ENCODE measurements around the gene MAN2A1.
"Not testable (repeated sequence)": the region's sequence is repeated elsewhere in the genome, so short reads cannot be mapped to it uniquely, and the experiment has no call there.

The MAN2A1 gene

DNA sequence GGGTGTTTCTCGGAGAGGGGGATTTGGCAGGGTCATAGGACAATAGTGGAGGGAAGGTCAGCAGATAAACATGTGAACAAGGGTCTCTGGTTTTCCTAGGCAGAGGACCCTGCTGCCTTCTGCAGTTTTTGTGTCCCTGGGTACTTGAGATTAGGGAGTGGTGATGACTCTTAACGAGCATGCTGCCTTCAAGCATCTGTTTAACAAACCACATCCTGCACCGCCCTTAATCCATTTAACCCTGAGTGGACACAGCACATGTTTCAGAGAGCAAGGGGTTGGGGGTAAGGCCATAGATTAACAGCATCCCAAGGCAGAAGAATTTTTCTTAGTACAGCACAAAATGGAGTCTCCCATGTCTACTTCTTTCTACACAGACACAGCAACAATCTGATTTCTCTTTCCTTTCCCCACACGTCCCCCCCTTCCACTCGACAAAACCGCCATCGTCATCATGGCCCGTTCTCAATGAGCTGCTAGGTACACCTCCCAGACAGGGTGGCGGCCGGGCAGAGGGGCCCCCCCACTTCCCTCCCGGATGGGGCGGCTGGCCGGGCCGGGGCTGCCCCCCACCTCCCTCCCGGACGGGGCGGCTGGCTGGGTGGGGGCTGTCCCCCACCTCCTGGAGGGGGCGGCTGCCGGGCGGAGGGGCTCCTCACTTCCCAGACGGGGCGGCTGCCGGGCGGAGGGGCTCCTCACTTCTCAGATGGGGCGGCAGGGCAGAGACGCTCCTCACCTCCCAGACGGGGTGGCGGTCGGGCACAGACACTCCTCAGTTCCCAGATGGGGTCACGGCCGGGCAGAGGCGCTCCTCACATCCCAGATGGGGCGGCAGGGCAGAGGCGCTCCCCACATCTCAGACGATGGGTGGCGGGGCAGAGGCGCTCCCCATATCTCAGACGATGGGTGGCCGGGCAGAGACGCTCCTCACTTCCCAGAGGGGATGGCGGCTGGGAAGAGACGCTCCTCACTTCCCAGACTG is 142.8 kb downstream of the MAN2A1 start:
- FAIRE-seq: not testable (repeated sequence)

DNA sequence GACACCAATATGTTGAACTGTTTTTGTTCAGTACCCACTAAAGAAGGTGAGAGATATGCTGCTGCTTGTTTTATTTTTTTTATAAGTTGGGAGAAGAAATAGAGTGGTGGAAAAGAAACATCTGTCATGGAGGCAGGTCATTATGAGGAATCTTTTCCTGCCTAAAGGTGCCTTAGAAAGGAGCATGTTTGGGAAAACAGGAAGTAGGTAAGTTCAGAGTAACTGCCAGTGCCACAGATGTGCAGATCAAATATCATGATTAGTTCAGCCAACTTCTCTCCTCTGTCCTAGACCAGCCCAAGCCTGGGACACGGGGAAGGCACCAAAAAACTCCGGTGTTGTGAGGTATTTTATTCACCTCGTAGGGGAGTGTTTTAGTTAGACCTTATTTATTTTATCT is 144.2 kb downstream of the MAN2A1 start:
- no peak for FAIRE-seq

DNA sequence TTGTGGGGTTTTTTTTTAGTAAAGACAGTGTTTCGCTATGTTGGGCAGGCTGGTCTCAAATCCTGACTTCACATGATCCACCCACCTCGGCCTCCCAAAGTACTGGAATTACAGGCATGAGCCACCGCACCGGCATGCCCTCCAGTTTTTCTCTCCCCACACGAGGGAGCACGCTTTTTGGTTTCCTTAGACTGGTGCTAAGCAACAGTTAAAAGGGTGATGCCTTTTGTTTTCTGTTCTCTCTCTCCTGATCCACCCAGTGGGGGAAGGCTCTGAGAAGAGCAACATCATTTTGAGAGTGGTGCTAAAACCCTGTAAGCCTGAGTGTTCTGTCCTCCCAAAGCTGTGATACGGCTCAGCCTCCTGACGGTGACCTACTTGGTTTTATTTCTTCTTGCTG is 146.6 kb downstream of the MAN2A1 start:
- FAIRE-seq: no peak

DNA sequence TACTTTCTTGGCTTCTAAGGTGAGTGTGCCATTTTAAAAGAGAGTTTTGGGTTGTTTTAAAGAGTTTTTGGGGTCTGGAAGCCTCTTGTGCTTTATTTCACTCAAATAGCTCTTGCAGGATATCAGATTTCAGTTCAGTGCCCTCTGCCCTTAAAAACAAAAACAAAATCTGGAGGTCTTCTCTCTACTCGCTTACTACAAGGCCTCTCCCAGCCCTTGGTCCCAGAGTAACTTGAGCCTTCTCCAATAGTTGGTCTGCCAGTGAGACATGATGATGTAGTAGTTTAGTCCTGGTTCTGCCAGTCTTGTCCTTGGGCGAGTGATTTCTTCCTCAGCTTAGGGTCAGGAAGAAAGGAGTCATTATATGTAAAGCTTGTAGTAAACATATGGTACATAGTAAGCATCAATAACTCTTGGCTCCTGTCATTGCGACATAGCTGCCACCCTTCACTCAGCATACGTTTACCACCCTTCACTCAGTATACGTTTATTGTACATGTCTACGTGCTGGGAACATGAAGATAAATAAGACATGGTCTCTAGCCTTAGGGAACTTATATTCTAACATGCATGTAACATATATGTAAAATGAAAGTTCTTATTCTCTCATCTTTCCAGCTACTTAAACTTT is 147.6 kb downstream of the MAN2A1 start:
- FAIRE-seq: no peak

DNA sequence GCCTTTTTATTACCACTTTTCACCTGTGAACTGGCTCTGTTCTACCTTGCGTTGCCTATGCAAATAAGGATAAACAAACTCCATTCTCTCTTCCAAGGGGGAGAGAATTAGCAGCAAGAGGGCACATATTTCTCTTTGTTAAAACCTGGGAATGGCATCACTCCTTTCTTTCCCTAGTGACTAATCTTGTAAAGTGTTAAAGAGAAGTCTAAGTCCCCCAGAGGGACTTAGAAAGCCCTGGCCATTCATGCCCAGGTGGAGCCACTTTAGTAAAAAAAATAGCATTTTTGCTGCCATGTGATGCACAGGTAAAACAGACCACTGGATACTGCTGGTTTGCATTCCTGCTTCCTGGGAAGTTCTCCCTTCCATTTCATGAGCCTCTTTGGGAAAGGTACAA is 148.4 kb downstream of the MAN2A1 start:
- FAIRE-seq: no peak

DNA sequence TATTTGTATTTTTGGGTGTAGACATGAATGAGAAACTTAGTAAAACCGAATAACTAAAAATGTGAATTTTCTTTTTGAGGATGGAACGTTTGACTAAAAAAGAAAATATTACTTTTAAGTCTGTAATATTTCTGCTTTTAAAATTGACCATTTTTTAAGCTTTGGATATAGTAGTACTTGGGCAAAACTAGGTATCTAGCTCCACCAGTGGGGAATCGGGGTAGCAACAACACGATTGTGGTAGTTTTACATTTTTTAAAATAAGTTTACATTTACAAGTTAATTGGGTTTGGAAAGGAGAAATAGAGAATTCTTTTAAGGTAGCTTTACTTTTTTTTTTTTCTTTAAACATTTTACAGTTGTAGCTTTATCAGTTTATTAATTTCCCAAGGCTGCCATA is 154.4 kb downstream of the MAN2A1 start:
- peak; percentile 67 for FAIRE-seq

DNA sequence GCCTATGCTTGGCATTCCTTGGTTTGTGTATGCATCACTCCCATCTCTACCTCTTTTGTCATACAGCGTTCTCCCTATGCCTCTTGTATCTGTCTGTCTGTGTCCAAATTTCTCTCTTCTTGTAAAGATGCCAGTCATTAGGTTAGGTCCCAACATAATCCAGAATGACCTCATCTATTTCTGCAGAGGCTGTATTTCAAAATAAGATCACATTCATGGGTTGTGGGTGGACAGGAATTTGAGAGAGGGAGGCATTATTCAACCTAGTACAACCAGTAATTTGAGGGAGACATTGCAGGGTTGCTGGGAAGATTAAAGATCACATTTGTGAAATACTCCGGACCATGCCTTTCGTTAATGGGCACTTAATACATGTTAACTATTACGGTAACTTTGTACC is 155.0 kb downstream of the MAN2A1 start:
- no peak for FAIRE-seq

DNA sequence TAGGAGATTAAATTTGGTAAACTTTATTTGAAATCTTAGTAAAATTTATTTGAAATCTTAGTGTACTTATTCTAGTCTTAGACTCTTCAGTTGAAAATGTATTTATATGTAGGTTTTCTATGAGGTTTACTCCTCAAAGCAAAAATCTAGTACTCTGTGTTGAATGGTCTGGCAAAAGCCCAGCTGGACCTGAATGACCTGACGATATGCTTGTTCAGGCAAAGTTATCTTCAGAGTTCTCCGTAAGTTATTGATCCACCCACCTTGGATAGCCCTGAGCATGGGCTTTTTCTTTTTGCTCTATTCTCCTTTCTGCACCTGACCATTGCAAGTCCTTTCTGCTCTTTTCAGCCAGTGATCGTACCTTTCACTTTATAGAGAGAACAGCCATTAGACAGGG is 158.4 kb downstream of the MAN2A1 start:
- no peak for FAIRE-seq

DNA sequence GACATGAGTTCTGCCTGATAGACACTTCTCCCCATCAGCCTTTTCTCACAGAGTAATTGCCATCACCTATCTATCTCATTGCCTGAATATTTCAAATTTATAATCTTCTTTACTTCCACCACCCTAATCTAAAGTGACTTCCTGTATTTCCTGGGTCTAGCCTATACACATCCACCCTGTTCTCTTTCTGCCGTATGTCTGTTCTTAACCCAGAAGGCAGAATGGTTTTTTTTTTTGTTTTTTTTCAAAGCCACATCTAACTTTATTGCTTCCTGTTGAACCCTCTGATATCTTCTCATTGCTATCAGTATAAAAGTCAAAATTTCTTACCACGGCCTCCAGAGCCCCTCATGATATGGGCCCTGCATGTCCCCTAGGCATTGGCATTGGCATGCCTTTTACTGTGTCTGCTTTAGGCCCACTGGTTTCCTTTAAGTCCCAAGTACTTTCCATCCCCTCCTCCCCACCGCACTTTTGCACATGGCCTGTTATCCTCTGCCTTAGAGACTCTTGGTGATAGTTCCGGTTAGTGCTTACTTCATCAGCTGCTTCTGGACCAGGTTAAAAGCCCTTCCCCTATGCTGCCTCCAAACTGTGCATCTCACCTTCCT is 159.9 kb downstream of the MAN2A1 start:
- FAIRE-seq: no peak

DNA sequence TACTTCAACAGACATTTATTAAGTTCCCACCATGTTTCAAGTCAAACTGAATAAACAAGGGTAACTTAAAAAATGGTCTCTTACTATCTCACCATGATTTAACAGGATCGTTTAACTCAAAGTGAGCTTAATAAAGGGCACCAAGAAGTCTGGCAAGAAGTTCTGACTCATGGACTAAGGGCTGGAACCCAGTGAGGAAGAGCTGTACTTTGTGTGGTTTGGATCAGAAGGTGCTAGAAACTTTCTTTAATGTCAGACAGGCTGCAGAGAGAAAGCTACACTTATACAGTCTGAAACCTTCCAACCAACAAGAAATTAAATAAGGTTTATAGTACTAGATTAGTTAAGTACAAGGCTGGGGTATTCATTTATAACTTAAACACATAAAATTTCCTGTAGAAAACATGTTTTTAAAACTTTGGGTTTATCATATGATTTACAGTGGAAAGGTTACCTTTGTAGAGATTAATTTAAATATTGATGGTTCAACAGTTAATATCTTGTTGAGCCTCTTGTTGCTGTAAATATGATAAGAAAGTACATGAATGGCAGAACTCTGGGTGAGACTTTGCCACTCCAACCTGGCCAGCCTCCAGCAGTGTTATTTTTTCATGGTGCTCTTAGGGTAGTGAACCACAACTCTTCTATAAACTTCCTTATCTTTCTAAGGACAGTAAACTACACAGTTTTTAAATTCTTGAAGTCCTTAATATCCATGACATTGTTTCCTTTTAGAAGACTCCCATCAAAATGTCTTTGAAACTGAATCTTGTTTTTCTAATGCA is 162.8 kb downstream of the MAN2A1 start:
- no peak for FAIRE-seq

DNA sequence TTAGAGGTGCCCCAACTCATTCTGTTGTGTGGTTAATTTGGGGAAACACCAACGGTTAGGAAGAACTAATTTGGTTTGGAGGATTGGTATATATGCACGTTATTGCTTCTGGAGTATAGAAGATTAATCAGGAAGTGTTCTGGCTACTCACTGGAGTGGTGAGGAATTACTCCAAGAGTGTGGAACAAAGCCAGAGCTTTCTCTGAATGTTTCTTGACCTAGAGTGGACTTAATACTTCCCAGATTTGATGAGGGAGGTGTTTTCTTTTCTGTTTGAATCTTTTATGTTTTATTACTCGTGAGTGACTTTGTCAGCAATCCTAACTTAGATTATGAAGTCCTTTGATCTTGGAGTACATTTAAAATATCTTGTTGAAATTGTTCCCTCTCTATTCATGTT is 163.7 kb downstream of the MAN2A1 start:
- FAIRE-seq: no peak

DNA sequence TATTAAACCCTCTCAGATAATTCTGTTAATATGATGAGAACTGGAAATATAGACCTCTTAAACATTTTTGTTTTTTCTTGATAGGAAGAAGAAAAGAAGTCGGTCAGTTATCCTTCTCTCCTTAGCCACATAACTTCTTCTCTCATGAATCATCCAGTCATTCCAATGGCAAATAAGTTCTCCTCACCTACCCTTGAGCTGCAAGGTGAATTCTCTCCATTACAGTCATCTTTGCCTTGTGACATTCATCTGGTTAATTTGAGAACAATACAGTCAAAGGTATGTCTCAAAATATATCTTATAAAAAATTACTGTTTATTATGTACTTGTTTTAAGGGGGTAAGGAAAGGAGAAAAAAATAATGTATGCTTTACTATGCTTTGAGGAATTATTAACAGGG is 165.3 kb downstream of the MAN2A1 start:
- no peak for FAIRE-seq

DNA sequence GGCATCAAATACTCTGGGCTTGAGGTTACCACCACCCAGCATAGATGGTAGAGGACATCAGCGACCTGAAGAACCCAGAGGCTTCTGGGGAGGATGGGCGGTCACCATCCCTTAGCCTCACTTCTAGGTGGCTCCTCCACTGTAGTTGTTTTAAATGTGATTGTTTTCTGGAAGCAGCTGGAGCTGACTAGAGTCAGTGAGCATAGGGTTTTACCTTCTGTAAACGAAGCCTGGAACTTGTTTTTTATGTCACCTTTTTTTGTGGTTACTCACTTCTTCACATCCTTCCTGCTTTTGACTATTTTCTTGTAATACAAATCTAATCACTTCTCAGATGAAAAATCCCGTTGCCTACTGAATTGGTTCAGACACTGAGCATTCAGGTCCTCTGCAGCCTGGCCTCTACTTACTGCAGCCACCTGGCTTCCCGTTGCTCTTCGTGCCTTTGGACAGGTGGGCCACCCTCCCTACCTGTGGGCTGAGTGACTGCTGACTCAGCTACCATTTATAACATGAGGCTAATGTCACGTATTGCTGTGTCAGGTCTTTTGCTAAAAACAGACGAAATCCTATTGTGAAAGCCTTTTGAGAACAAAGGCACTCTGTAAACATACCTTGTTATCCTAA is 167.8 kb downstream of the MAN2A1 start:
- no peak for FAIRE-seq

DNA sequence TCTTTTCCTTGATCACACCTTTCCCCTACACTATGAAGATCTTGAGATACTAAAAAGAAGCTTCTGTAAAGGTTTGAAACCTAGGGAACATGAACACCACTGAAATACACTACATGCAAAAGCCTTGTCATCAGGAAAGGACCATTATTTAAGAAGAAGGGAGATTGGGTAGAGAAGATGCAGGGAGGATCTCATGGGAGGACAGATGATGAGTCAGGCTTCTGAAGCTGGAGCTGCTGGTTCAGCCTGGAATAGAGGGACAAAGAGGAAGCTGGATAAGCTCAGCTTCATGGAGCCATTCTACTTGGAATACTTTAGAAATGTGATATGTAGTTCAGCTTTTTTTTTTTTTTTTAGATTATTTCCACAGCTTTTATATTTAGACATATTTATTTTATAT is 169.8 kb downstream of the MAN2A1 start:
- no peak for FAIRE-seq

DNA sequence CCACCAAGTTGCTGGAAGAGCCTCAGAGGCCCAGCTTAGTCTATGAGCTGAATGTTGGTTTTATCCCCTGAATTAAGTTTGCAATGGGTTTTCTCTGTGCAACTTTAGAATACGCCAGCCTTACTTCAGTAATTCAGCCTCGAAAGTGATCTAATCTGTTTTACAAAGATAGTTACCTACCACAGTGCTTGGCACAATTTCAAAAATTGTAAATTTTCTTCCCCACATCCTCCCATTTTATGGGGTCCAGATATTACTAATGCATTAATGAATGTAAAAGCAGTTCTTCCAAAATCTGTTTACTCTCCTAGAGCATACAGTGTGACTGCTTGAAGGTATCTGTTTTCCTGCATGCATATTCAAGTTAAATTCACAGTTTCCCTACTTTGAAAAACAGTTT is 172.6 kb downstream of the MAN2A1 start:
- FAIRE-seq: no peak

DNA sequence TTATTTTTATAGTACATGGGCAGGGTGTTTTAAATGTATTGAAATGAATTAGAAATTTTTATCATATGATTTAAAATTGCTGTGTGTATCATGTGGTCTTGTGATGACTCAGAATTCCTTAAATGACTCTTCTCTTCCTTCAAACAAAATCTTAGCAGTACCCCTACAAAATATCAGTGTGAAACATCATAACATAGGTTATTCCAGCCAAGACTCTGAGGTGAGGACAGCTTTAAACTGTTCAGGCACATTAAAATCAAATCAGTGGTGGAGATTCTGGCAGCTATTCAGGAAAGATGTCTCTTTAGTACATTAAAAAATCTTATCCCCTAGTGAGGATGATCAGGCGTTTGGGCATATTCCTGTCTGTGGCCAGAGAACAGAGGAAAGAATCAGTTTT is 174.0 kb downstream of the MAN2A1 start:
- no peak for FAIRE-seq

DNA sequence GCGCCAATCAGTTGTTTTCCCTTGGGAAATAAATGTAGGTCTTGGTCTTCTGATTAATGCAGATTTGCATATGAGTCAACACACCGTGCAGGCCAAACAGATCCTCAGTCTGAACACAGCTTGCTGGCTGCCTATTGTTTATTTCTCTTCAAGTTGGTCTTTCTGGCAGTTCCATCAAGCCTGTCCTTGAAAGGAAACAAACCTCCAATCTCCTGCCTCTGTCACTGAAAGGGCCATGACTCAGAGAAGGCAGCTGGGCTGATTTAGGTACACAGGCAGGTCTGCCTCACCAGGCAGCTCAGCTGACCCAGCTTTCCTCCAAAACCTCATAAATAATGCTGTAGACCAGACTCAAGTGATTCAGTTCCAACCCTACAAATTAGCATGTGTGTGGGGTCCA is 175.9 kb downstream of the MAN2A1 start:
- no peak for FAIRE-seq

DNA sequence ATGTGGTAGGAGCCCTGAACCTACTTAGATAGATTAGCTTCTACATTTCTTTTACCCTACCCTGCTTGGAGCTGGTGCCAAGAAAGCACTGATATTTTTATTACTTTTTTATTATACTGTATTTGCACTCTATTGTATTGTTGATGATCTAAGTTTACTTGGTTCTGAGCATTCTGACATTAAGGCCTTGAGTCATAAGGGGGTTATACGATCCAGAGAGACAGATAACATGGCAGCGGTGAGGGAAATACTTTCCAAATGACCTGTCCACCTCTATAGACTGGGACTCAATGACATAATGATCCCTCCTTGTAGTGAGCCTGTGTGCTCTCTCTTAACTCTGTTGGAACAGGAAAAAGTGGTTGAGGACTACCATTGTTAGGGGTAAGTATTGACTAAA is 176.3 kb downstream of the MAN2A1 start:
- no peak for FAIRE-seq

DNA sequence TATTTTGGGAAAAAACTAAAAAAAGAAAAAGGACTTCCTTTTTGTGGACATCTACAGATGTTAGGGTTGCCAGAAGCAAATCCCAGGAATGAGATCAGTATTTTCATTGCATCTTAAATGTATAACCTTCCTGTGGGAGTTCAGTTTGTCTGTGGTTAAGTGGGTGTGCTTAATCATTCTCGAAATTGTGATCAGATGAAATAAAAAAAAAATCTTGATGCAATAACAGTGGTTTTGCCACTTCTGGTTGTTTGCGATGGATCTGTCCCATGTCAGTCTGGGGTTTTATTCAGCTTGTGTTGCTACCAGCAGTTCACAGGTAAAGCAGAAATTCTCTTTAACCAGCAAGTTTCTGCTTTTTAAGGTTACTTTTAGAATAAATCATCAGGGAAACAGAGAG is 179.0 kb downstream of the MAN2A1 start:
- FAIRE-seq: no peak

DNA sequence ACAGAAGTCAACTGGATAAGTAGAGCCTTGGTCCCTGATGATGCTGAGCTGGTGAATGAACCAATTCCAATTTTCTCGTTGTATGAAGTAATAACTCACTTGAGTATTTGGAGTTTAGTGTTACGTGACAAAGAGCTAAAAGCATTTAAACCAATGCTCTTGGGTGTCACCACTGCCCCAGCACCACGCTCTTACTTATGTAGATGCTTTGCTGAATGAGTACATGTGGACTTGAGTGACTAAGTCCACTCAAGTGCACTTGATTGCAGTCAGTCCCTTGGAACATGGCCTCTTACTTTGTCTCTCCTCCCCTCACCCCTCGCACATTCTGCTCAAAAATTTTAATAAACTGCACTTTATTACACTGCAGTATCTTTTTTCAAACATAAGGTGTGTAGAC is 184.0 kb downstream of the MAN2A1 start:
- no peak for FAIRE-seq

DNA sequence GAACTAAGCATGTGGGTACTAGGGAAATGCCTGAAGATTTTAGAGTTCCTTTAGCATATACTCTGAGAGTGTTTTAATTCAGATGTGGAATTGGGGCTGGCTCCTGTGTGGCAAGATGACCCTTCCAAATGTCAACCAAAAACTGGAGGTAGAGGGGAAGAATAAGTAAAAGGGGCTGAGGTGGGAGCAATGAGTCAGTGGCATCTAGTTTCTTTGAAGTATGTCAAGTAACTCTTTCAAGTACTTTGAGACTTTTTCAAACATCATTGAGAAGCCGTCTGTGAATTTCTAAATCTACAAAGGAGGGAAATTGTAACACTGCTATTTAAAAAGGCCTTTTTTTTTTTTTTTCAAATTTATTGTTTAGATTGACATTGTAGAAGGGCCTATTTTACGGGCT is 184.4 kb downstream of the MAN2A1 start:
- FAIRE-seq: no peak

DNA sequence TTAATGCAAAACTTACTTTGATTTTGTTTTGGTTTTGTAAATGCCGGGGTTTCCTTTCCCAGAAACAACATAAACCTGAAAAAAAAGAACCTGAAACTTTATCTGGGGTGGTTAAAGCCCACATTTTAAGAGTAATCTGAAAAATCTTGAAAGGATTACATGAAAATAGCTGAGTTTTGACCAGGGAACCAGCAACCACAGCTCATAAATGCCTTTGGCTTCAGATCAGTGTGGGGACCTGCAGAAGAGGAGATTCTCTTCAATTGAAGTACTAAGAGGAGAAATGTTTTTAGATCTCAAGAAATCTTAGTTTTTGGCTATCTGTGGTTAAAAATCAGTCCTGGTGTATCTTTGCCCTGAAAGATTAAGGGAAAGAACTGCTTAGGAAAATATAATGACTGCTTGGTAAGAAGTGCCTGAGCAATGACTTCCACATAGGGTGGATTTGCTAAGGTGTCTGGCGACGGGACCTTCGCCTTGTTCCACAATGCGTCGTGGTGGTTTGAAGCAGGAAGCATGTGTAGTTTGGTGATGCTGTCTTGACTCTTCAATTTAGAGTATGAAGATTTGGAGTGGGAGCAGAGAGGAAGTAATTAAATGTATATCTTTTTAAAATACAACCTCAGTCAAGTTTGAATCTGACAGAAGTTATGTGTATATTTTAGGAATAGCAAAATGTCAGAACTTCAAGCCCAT is 186.5 kb downstream of the MAN2A1 start:
- FAIRE-seq: no peak
